A549 (cell line): ENCODE results near the gene CHAC2. TPM values are rescaled to one million over a fixed set of nuclear protein-coding genes. Genes with fewer than 3 reads are reported as not detected.

Experiments used
- ATAC-seq, 2 experiments: fragments of 200-7000 bp in 1 of 2; fragments of >200 bp in 1 of 2; cut with Nextera tagmentation in 1 of 2; cut with Tn5 transposase in 1 of 2; 3 replicates each; pipeline versions ENCODE4 v1.8.0 to v1.9.1; 2018 to 2020; ENCODE audit warnings: mild to moderate bottlenecking in 1 of 2, moderate library complexity in 1 of 2
- CTCF ChIA-PET: fragments of 300-600 bp; sonication (Branson Sonifier 250); formaldehyde crosslinking; extraction: SDS; loops from one replicate; lab custom pipeline; 2021; ENCODE audit warnings: antibody characterized with exemption, inconsistent platforms; lab: Yijun Ruan, JAX
- POLR2A ChIA-PET: fragments of 350-600 bp; formaldehyde crosslinking; extraction: SDS; loops from one replicate; lab custom pipeline; 2021; ENCODE audit warnings: antibody characterized with exemption, inconsistent platforms; lab: Yijun Ruan, JAX
- DNase-seq, 2 experiments: peaks; one replicate each; pipeline versions ENCODE4 v3.0.0 to v3.0.0-alpha.2; 2011 to 2016; ENCODE audit warnings: low read depth in 1 of 2, low spot score in 1 of 2
- FAIRE-seq: peaks from 2 replicates; lab custom pipeline; 2011; peaks lifted over from hg19 to GRCh38; lab: Jason Lieb, UNC
- H3K27ac ChIP-seq, 2 experiments: fragments of >200 bp; sonication (Bioruptor Twin); formaldehyde crosslinking; 3 replicates each; pipeline ENCODE4 v1.5.1; 2016 to 2017
- H3K4me1 ChIP-seq: fragments of >200 bp; sonication (Bioruptor Twin); formaldehyde crosslinking; 3 replicates; pipeline ENCODE4 v1.6.1; 2016
- H3K4me2 ChIP-seq: fragments of >200 bp; sonication (Bioruptor Twin); formaldehyde crosslinking; 3 replicates; pipeline ENCODE4 v1.6.1; 2016
- H3K4me3 ChIP-seq: fragments of >200 bp; sonication (Bioruptor Twin); formaldehyde crosslinking; 3 replicates; pipeline ENCODE4 v1.5.1; 2016
- H3K9me3 ChIP-seq: fragments of >200 bp; sonication (Bioruptor Twin); formaldehyde crosslinking; 3 replicates; pipeline ENCODE4 v1.6.1; 2016
- ATOH8 ChIP-seq: fragments of 250-450 bp; sonication (Bioruptor Pico); IDR thresholded peaks from 2 replicates; pipeline ENCODE4 v1.5.0; 2020; ENCODE audit warnings: low read depth, mild to moderate bottlenecking, moderate library complexity
- CBX2 ChIP-seq: fragments of 200-600 bp; sonication (generic); IDR thresholded peaks from 2 replicates; pipeline ENCODE4 v1.6.1; 2016; ENCODE audit warnings: low read depth, mild to moderate bottlenecking, borderline replicate concordance
- EP300 ChIP-seq, 2 experiments: fragments of >200 bp; sonication (Bioruptor Twin); formaldehyde crosslinking; IDR thresholded peaks; 2 replicates in 1 of 2; 3 replicates in 1 of 2; pipeline ENCODE4 v1.6.1; 2016 to 2017
- ESRRA ChIP-seq: fragments of 150-350 bp; IDR thresholded peaks from 2 replicates; pipeline ENCODE4 v1.6.1; 2014; ENCODE audit warnings: mild to moderate bottlenecking, low read length, borderline replicate concordance
- FOSL2 ChIP-seq, 2 experiments: fragments of 450-650 bp in 1 of 2; fragments of >200 bp in 1 of 2; sonication (Bioruptor Twin) in 1 of 2; formaldehyde crosslinking; IDR thresholded peaks; 2 replicates each; pipeline versions ENCODE4 v1.5.0 to v1.6.1; 2016 to 2020; ENCODE audit warnings: mild to moderate bottlenecking in 1 of 2, moderate library complexity in 1 of 2
- FOXS1 ChIP-seq: fragments of 250-450 bp; sonication (Bioruptor Pico); IDR thresholded peaks from 2 replicates; pipeline ENCODE4 v1.5.0; 2020; ENCODE audit warnings: mild to moderate bottlenecking, moderate library complexity
- HDAC2 ChIP-seq: fragments of 200-600 bp; sonication (generic); IDR thresholded peaks from 2 replicates; pipeline ENCODE4 v1.6.1; 2016
- HEYL ChIP-seq: fragments of 250-450 bp; sonication (Bioruptor Pico); IDR thresholded peaks from 2 replicates; pipeline ENCODE4 v1.8.0; 2021; ENCODE audit warnings: mild to moderate bottlenecking, moderate library complexity
- HMGXB4 ChIP-seq: fragments of 250-450 bp; sonication (Bioruptor Pico); IDR thresholded peaks from 2 replicates; pipeline ENCODE4 v1.5.0; 2021; ENCODE audit warnings: mild to moderate bottlenecking, moderate library complexity, borderline replicate concordance
- JUNB ChIP-seq: fragments of >200 bp; sonication (Bioruptor Twin); formaldehyde crosslinking; IDR thresholded peaks from 2 replicates; pipeline ENCODE4 v1.6.1; 2016
- MAZ ChIP-seq: fragments of 150-350 bp; IDR thresholded peaks from 2 replicates; pipeline ENCODE4 v1.6.1; 2014; ENCODE audit warnings: antibody characterized with exemption, low read depth, low read length, borderline replicate concordance
- PBX3 ChIP-seq: IDR thresholded peaks from 2 replicates; pipeline ENCODE4 v1.6.1; 2012
- PHF8 ChIP-seq: fragments of 200-600 bp; sonication (generic); IDR thresholded peaks from 2 replicates; pipeline ENCODE4 v1.6.1; 2016; ENCODE audit warnings: low read depth, mild to moderate bottlenecking, antibody characterized with exemption, moderate library complexity, borderline replicate concordance
- RARB ChIP-seq: fragments of 250-450 bp; sonication (Bioruptor Pico); IDR thresholded peaks from 2 replicates; pipeline ENCODE4 v1.8.0; 2021; ENCODE audit warnings: mild to moderate bottlenecking, moderate library complexity
- RCOR1 ChIP-seq: fragments of 150-350 bp; IDR thresholded peaks from 2 replicates; pipeline ENCODE4 v1.6.1; 2014; ENCODE audit warnings: antibody characterized with exemption, low read length, low read depth
- REST ChIP-seq: fragments of 200-600 bp; sonication (generic); IDR thresholded peaks from 2 replicates; pipeline ENCODE4 v1.6.1; 2016; ENCODE audit warnings: antibody characterized with exemption, mild to moderate bottlenecking, moderate library complexity
- TP53 ChIP-seq: fragments of 250-450 bp; sonication (Bioruptor Pico); IDR thresholded peaks from 2 replicates; pipeline ENCODE4 v1.5.0; 2021; ENCODE audit warnings: mild to moderate bottlenecking, moderate library complexity
- USF2 ChIP-seq: fragments of 450-650 bp; IDR thresholded peaks from 2 replicates; pipeline ENCODE4 v1.6.1; 2014; ENCODE audit warnings: antibody characterized with exemption
- ZNF302 ChIP-seq: fragments of 250-450 bp; sonication (Bioruptor Pico); IDR thresholded peaks from 2 replicates; pipeline ENCODE4 v1.9.0; 2021; ENCODE audit warnings: inconsistent platforms, mild to moderate bottlenecking, moderate library complexity
- WGBS: methylation state at CpG from one replicate; pipeline ENCODE4 v1.1.6; 2017; ENCODE audit errors: missing lambda C conversion rate; 5-methylcytosine and 5-hydroxymethylcytosine counted together
- polyA plus RNA-seq, 4 experiments: library from polyadenylated mRNA; depleted of rRNA in 3 of 4; stranded (reverse); fragments of >200 nt; fragmentation: RNase III in 1 of 4; extraction: RNeasy Plus Mini Kit Qiagen cat#74134 plus additional on column Dnase treatment in 1 of 4; gene quantifications; 2 replicates in 3 of 4; 3 replicates in 1 of 4; pipeline ENCODE4 v1.2.3, GENCODE V29; 2011 to 2017
- TF ChIP-seq, protein P1 (sequence below): IDR thresholded peaks from 2 replicates; pipeline ENCODE4 v1.6.1; 2012; ENCODE audit warnings: low read depth, borderline replicate concordance
- TF ChIP-seq, protein P2 (sequence below): fragments of 150-350 bp; IDR thresholded peaks from 2 replicates; pipeline ENCODE4 v1.6.1; 2014; ENCODE audit warnings: low read depth, mild to moderate bottlenecking, low read length

The CHAC2 gene
- polyA plus RNA-seq, 2 of the 4 experiments (the other 2 are of a cell fraction): 20.1 to 21.8 TPM

GRCh38 chr2:53751728-53752127 is 15.9 kb upstream of the CHAC2 start:
- Histone ChIP-seq H3K9me3 (no peaks in the 10 kb centered on the region), H3K27ac (no peak overlapping the region), H3K4me3 (no peak overlapping the region), H3K4me1 (peaks cover 11% of the 10 kb centered on the region; the same call in 2 of the 3 replicates), H3K4me2 (no peak overlapping the region)
- ChIA-PET POLR2A (interaction anchor here (0.7 kb wide), 1 partner anchor 16 kb away, joined by 3 read pairs; the partner anchor contains the start of gene CHAC2), CTCF (no interaction called here)
- no peak for FAIRE-seq
- no peak for ATAC-seq
- TF ChIP-seq HEYL: no peak
- TF ChIP-seq HDAC2: no peak
- TF ChIP-seq RCOR1: no peak
- no peak for DNase-seq
- 56% methylated on average over 1 of the region's 1 CpG for WGBS

DNA sequence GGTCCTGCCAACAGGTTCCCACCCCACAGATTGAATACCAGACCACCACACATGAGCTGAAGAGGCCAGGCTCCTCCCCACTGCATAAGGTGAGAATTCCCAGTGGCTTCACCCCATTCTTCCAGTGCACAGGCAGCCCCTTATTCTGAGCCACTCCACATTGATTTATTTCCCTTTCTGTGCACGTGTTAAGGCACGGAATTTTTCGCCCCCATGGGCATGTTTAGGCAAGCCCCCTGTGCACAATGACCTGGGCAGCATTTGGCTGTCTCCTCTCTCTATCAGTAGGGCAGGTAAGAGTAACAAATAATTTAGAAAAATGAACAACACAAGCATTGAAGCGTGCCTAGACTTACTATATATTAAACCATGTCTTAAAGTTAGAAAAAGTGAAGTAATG is 15.2 kb upstream of the CHAC2 start:
- no peak for DNase-seq
- peaks cover 11% of the 10 kb centered on the region; the same call in 2 of the 3 replicates for H3K4me1 ChIP-seq
- ATAC-seq: no peak
- no peaks in the 10 kb centered on the region for H3K9me3 ChIP-seq
- TF ChIP-seq FOXS1 (CRISPR knock-in tag) (no peak), PHF8 (no peak), TP53 (CRISPR knock-in tag) (no peak), MAZ (no peak), USF2 (no peak), EP300 (IDR thresholded peaks at IDR 0.05) (no peak), JUNB (no peak)
- TF ChIP-seq, protein P1, sequence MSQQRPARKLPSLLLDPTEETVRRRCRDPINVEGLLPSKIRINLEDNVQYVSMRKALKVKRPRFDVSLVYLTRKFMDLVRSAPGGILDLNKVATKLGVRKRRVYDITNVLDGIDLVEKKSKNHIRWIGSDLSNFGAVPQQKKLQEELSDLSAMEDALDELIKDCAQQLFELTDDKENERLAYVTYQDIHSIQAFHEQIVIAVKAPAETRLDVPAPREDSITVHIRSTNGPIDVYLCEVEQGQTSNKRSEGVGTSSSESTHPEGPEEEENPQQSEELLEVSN: no peak
- TF ChIP-seq, all 56 proteins: peak for 0
- H3K27ac ChIP-seq: peak overlapping the region in 1 of 2 experiments; percentile 15; a peak in 1 of 6 replicates
- ChIA-PET CTCF (no interaction called here), POLR2A (no interaction called here)
- 82% methylated on average over 4 of the region's 4 CpGs for WGBS
- H3K4me2 ChIP-seq: no peak overlapping the region
- H3K4me3 ChIP-seq: no peak overlapping the region
- FAIRE-seq: no peak

GRCh38 chr2:53753041-53753440 is 14.6 kb upstream of the CHAC2 start:
- no peak overlapping the region for H3K4me2 ChIP-seq
- H3K9me3 ChIP-seq: no peaks in the 10 kb centered on the region
- no peak for TF ChIP-seq PBX3
- TF ChIP-seq REST: no peak
- TF ChIP-seq, protein P2, sequence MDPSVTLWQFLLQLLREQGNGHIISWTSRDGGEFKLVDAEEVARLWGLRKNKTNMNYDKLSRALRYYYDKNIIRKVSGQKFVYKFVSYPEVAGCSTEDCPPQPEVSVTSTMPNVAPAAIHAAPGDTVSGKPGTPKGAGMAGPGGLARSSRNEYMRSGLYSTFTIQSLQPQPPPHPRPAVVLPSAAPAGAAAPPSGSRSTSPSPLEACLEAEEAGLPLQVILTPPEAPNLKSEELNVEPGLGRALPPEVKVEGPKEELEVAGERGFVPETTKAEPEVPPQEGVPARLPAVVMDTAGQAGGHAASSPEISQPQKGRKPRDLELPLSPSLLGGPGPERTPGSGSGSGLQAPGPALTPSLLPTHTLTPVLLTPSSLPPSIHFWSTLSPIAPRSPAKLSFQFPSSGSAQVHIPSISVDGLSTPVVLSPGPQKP: no peak
- no peak for TF ChIP-seq HEYL
- TF ChIP-seq ESRRA: no peak
- no peak for TF ChIP-seq HMGXB4 (CRISPR knock-in tag)
- no peak for TF ChIP-seq FOSL2 (IDR thresholded peaks at IDR 0.05)
- TF ChIP-seq FOSL2 (CRISPR knock-in tag; IDR thresholded peaks at IDR 0.05): no peak
- TF ChIP-seq TP53 (CRISPR knock-in tag): no peak
- no peak for TF ChIP-seq CBX2
- no peak for TF ChIP-seq RCOR1
- no peak for TF ChIP-seq ATOH8 (CRISPR knock-in tag)
- no peak for TF ChIP-seq ZNF302
- TF ChIP-seq HDAC2: no peak
- no peak for TF ChIP-seq RARB (CRISPR knock-in tag)
- TF ChIP-seq JUNB: no peak
- no peak for FAIRE-seq
- no peak for ATAC-seq
- CTCF ChIA-PET: interaction anchor here (0.6 to 0.7 kb wide), 2 partner anchors 13 kb away, joined by 3 to 5 read pairs; no protein-coding TSS in a partner anchor
- no peak for DNase-seq
- no peak overlapping the region for H3K27ac ChIP-seq
- POLR2A ChIA-PET: no interaction called here
- no peak overlapping the region for H3K4me3 ChIP-seq
- H3K4me1 ChIP-seq: peaks cover 11% of the 10 kb centered on the region; the same call in 2 of the 3 replicates
